ENCODE results near the gene THOC1.
"Not testable (repeated sequence)": the region's sequence is repeated elsewhere in the genome, so short reads cannot be mapped to it uniquely, and the experiment has no call there.

THOC1 gene

DNA sequence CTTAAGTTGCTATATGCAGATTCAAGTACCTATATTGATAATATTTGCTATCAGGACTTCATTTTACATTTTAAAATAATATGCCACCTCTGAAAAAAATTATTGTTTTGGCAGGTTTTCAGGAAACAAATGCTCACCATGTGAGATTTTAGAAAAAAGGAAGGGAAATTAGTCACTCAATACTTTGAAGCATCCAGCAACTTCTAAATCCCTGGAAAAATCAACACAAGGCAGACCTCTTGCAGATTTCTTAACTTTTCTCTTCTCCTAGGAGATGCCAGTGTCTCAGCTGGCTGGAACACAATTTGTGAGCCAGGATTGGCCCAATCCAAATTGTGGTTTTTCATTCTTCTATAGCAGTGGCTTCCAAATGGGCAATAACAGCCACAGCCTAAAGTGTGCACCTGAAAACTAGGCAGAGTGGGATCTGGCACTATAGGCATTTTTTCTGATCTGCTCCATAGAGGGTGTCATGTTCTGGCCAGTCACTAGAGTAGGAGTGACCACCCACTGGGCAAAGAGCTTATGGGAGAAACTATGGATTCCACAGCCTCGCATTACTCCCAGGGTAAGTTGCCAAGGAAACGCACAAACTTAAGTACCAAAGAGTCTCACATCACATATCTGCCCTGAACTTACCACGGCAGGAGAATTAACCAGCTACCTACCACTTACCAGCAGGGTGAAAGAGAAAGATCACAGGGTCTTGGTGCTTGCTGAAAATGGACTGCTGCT is 28.1 kb upstream of the THOC1 start:
- DNase-seq (ENCODE audit: low read depth, low spot score), result no peak
- CTCF ChIA-PET, result interaction anchor here (1.5 to 2.7 kb wide), 4 partner anchors 20 to 328 kb away, joined by 4 to 24 read pairs (median 9); no protein-coding TSS in a partner anchor
- no peak for TF ChIP-seq CTCF (IDR thresholded peaks at IDR 0.05; ENCODE audit: insufficient read depth, low read length, missing control alignments)
- POLR2A ChIA-PET, result no interaction called here
- H3K4me3 ChIP-seq (ENCODE audit: low read depth, low read length), result no peak overlapping the region

GRCh38 chr18:294566-294965 is 26.7 kb upstream of the THOC1 start:
- TF ChIP-seq CTCF (IDR thresholded peaks at IDR 0.05; ENCODE audit: insufficient read depth, low read length, missing control alignments), result no peak
- CTCF ChIA-PET, result interaction anchor here (0.9 to 11.8 kb wide), 6 partner anchors 10 to 333 kb away, joined by 3 to 242 read pairs (median 5); no protein-coding TSS in a partner anchor
- no peak for DNase-seq (ENCODE audit: low read depth, low spot score)
- H3K4me3 ChIP-seq (ENCODE audit: low read depth, low read length), result no peak overlapping the region
- POLR2A ChIA-PET, result no interaction called here

DNA sequence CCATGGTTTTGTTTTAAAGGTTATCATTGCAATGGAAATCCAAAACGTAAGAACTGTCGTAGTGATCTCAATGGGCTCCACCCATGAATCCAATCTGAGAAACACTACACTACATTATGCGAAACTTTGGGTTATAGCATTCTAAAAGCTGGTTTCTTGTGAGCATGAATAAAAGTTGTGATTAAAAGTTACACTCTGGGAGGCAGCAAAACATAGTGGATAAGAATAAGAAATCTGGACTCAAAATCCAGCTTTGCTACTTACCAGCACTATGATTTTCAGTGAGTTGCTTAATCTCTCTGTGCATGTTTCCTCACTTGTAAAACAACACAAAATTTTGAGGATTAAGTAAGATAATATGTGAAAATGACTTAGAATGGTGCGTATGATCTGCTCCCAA is 25.7 kb upstream of the THOC1 start:
- no peak for DNase-seq (ENCODE audit: low read depth, low spot score)
- no peak for TF ChIP-seq CTCF (IDR thresholded peaks at IDR 0.05; ENCODE audit: insufficient read depth, low read length, missing control alignments)
- CTCF ChIA-PET, result interaction anchor here (0.7 to 11.8 kb wide), 19 partner anchors 11 to 546 kb away, joined by 3 to 242 read pairs (median 5); no protein-coding TSS in a partner anchor
- H3K4me3 ChIP-seq (ENCODE audit: low read depth, low read length), result no peak overlapping the region
- POLR2A ChIA-PET, result interaction anchor here (0.9 kb wide), 1 partner anchor 68 kb away, joined by 3 read pairs; no protein-coding TSS in a partner anchor

DNA sequence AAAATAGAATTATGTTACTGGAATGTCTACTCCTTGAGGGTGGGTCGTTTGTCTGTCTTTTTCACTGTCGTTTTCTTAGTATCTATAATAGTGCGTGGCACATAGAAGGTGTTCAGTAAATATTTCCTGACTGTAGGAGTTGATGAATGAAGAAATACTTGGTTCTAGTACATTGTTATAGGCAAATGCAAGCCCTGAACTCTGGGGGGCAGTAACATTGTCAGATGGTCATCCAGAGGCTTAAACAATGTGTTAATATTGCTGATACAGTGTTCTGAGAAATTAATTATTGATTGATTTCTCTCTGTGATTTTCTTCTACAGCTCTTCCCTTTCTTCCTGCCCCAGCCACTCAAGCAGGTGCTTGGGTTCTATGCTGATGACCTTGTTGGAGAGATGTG is 24.4 kb upstream of the THOC1 start:
- CTCF ChIA-PET, result interaction anchor here (0.7 to 11.8 kb wide), 14 partner anchors 9 to 547 kb away, joined by 3 to 242 read pairs (median 6); partner anchors contain the start of gene THOC1
- DNase-seq (ENCODE audit: low read depth, low spot score), result no peak
- POLR2A ChIA-PET, result no interaction called here
- no peak overlapping the region for H3K4me3 ChIP-seq (ENCODE audit: low read depth, low read length)
- TF ChIP-seq CTCF (IDR thresholded peaks at IDR 0.05; ENCODE audit: insufficient read depth, low read length, missing control alignments), result peak; percentile 29

DNA sequence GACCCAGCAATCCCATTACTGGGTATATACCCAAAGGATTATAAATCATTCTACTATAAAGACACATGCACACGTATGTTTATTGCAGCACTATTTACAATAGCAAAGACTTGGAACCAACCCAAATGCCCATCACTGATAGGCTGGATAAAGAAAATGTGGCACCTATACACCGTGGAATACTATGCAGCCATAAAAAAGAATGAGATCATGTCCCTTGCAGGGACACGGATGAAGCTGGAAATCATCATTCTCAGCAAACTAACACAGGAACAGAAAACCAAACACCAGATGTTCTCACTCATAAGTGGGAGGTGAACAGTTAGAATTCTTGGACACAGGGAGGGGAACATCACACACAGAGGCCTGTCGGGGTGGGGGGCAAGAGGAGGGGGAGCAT is 22.1 kb upstream of the THOC1 start:
- H3K4me3 ChIP-seq (ENCODE audit: low read depth, low read length); DNase-seq (ENCODE audit: low read depth, low spot score); POLR2A ChIA-PET: not testable (repeated sequence)
- CTCF ChIA-PET, result interaction anchor here (0.7 to 11.8 kb wide), 2 partner anchors 329 to 541 kb away, joined by 3 to 242 read pairs; no protein-coding TSS in a partner anchor

DNA sequence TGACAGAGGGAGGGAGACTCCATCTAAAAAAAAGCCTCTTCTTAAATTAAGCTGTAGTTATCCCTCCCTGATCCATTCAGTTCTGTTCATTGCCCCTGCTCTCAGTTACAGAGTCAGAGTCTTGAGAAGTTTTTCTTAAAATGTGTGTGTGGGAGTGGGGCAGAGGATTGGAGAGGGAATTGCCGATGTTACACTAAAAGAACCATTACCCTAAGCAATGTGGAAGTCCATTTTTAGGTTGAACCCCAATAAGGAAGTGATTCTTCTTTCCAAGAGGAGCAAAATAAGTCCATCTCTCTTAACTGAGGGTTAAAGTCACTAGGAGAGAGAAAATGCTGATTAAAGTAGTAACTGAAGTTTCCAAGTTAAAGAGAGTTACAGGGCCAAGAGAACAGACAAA is 21.2 kb upstream of the THOC1 start:
- DNase-seq (ENCODE audit: low read depth, low spot score), result no peak
- TF ChIP-seq CTCF (IDR thresholded peaks at IDR 0.05; ENCODE audit: insufficient read depth, low read length, missing control alignments), result no peak
- POLR2A ChIA-PET, result no interaction called here
- CTCF ChIA-PET, result interaction anchor here (11.8 kb wide), 1 partner anchor 330 kb away, joined by 242 read pairs; no protein-coding TSS in a partner anchor
- no peak overlapping the region for H3K4me3 ChIP-seq (ENCODE audit: low read depth, low read length)

Data from AG04449 (cell line).